HTERT RPE-1 (cell line): ENCODE measurements around the gene RAC2.

ENCODE experiments used
- in situ Hi-C: fragments of 300-500 bp; cut with MboI; formaldehyde crosslinking; loops from 4 replicates; pipeline ENCODE4 v1.14.3; 2020; ENCODE audit warnings: low sequenced_read_pairs

RAC2 gene

DNA sequence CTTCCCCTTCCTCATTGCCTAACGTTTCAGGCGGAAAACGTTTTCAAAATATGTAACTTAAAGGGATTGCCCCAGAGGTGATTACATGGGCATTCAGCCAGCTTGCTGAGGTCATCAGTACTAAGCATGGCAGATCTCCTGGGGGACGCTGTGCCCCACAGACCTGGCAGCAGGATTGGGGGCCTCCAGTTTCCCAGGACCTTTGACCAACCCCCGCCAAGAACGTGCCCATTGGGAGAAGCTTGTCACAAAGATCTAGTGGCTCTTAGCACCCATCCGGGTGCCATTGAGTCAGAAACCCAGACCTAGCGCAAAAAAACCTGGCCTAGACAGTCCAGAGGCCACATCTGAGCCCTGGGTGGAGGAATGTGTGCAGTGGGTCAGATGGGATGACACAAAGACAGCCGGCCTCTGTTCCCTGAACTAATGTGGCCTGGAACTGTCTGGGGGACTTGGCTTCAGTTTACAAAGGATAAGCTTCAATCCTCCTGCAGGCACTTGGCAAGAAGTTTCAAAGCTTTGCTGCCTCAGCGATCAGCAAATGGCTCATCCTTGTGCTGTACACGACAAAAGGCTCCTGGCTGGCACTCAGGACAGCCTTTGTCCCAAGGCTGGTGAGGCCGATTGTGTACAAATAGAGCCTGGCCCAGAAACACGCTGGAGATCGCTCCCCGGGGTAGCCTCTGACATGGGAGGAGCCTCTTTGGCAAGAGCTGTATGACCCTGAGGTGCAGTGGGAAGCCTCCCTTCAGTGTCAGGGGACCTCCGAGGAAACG is 65.5 kb downstream of the RAC2 start:
- in situ Hi-C loops, result no loop called here

GRCh38 chr22:37177755-37178154 is 66.3 kb downstream of the RAC2 start:
- in situ Hi-C loops, result no loop called here

DNA sequence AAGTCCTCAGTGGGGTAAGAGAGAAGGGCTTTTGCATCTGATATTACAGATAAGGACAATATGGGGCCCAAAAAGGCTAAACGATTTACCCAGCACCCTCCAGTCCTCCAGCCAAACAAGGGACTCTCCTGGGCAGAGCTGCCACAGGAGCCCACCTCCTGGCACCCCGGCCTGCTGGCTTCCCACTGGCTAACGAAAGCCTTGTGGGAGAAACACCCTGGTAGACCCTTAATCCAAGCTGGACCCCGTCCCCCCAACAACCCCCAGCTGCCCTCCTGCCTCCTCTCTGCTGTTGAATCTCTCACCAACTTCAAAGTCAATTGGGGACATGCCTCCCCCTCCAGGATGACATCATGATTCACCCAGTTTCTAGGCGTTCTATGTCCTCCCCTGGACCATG is 66.8 kb downstream of the RAC2 start:
- in situ Hi-C loops, result no loop called here

DNA sequence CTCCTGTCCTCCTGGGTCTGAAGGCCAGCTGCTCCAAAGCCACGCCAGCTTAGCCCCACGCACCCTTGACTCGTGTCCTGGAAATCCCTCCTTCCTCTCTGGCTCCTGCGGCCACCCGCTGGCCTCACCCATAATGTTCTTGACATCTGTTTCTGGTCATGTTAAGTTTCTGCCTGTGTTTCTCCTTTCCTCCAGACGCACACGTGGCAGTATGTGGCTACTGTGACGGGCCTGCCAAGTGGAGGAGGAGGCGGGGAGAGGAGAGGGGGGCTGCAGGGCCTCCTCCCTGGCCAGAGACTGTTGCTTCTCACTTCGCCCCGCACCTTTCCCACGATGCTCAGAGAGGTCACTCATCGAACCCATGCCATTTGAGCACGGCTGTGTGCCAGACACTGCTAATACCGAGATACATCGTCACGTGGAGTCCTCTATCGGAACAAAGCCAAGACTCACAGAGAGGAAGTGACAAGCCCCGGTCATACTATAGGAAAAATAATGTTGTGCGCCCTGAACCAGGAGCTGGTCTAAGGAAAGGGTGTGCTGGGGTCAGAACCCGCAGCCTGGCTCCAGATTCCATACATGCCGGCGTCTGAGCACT is 67.5 kb downstream of the RAC2 start:
- in situ Hi-C loops, result no loop called here

DNA sequence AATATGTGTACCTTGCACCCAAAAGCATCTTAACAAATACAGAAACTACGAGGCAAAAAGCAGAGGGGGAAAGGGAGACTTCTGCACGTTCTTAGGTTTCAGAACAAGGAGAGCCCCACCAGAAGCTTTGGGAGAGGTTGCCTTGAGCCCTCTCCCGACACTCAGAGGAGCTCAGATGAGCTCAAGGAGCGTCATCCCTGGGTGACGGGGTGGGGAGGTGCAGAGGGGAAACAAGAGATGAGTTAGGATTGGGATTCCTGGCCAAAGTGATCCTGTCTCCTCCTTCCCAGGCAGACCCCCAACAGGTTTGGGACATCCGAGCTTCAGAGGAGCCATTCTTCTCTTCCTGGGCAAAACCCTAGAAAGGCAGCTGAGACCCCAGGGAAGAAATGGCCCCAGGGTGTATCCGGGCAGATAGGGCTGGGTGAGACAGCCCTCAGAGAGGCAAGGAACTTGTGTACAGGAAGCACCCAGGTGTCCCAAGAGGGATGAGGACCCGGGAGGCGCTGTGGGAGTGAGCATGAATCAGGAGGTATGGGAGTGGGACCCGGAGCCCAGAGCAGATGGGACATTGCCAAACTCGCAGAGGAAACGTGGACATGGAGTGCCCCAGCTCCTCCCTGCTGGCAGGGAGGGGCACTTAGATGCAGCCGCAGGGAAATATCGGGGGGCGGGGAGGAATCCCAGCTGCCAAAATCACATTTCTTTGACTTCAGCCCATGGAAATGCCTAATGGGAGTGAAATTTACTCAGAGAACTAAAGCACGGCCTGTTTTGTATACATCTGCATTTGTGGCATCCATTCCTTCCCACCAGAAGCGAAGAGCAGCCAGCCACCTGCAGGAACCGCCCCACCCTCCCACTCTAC is 68.4 kb downstream of the RAC2 start:
- in situ Hi-C loops, result no loop called here
